ENCODE results near the gene SPACA6. TPM values are rescaled to one million over a fixed set of nuclear protein-coding genes. Genes with fewer than 3 reads are reported as not detected.
A peak's percentile ranks its signal among the peaks of the same experiment; 100 is the strongest.

Gene SPACA6
- total and polyA plus RNA-seq, 9 of the 15 experiments (the other 6 are each of a cell fraction or from before 2014, with no cell fraction given): 1.3 to 17.3 (median 6.2) TPM

DNA sequence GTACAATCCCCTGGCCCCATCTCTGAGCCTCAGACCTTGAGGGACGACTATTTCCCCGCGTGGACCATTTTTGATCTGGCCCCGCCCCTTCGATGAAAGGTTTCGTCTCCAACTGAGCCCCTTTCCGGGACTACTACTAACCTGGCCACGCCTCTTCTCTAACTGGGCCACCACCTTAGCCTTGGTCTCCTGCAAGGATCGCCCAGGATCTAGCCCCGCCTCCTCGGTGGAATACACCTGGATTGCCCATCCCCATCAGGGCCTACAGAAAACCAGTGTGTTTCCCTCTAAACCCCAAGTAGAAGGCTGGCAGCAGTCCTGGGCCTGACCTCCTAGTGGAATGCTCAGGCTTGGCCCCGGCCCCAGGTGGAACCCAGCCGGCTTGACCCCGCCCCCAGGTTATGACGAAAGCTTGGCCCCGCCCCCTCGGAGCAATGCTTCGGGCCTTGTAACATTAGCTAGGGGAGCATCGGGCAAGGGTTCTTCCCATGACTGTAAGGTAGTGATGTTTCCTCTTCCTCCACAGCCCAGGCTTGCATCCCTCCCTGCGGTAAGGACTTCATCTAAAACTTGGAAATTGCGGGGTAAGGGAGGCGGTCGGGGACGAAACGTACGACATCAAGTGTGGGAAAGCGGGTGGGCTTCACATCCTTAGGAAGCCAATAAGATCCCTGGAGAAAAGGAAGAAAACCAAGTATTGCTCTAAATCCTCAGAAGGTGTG is 9.1 kb downstream of the SPACA6 start (continued):
- TF ChIP-seq, protein P1, sequence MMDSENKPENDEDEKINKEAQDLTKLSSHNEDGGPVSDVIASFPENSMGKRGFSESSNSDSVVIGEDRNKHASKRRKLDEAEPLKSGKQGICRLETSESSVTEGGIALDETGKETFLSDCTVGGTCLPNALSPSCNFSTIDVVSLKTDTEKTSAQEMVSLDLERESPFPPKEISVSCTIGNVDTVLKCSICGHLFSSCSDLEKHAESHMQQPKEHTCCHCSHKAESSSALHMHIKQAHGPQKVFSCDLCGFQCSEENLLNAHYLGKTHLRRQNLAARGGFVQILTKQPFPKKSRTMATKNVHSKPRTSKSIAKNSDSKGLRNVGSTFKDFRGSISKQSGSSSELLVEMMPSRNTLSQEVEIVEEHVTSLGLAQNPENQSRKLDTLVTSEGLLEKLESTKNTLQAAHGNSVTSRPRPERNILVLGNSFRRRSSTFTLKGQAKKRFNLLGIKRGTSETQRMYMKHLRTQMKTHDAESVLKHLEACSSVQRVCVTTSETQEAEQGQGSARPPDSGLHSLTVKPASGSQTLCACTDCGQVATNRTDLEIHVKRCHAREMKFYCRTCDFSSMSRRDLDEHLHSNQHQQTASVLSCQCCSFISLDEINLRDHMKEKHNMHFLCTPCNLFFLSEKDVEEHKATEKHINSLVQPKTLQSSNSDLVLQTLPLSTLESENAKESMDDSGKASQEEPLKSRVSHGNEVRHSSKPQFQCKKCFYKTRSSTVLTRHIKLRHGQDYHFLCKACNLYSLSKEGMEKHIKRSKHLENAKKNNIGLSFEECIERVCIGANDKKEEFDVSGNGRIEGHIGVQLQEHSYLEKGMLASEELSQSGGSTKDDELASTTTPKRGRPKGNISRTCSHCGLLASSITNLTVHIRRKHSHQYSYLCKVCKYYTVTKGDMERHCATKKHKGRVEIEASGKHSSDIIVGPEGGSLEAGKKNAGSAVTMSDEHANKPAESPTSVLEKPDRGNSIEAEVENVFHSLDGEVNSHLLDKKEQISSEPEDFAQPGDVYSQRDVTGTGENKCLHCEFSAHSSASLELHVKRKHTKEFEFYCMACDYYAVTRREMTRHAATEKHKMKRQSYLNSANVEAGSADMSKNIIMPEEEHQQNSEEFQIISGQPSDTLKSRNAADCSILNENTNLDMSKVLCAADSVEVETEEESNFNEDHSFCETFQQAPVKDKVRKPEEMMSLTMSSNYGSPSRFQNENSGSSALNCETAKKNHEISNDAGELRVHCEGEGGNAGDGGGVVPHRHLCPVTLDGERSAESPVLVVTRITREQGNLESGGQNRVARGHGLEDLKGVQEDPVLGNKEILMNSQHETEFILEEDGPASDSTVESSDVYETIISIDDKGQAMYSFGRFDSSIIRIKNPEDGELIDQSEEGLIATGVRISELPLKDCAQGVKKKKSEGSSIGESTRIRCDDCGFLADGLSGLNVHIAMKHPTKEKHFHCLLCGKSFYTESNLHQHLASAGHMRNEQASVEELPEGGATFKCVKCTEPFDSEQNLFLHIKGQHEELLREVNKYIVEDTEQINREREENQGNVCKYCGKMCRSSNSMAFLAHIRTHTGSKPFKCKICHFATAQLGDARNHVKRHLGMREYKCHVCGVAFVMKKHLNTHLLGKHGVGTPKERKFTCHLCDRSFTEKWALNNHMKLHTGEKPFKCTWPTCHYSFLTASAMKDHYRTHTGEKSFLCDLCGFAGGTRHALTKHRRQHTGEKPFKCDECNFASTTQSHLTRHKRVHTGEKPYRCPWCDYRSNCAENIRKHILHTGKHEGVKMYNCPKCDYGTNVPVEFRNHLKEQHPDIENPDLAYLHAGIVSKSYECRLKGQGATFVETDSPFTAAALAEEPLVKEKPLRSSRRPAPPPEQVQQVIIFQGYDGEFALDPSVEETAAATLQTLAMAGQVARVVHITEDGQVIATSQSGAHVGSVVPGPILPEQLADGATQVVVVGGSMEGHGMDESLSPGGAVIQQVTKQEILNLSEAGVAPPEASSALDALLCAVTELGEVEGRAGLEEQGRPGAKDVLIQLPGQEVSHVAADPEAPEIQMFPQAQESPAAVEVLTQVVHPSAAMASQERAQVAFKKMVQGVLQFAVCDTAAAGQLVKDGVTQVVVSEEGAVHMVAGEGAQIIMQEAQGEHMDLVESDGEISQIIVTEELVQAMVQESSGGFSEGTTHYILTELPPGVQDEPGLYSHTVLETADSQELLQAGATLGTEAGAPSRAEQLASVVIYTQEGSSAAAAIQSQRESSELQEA (IDR thresholded peaks at IDR 0.05; ENCODE audit: low read depth): no peak
- TF ChIP-seq, protein P2, sequence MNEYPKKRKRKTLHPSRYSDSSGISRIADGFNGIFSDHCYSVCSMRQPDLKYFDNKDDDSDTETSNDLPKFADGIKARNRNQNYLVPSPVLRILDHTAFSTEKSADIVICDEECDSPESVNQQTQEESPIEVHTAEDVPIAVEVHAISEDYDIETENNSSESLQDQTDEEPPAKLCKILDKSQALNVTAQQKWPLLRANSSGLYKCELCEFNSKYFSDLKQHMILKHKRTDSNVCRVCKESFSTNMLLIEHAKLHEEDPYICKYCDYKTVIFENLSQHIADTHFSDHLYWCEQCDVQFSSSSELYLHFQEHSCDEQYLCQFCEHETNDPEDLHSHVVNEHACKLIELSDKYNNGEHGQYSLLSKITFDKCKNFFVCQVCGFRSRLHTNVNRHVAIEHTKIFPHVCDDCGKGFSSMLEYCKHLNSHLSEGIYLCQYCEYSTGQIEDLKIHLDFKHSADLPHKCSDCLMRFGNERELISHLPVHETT (CRISPR knock-in tag; conservative IDR thresholded peaks at IDR 0.05 in 1 of 2, IDR thresholded peaks at IDR 0.05 in 1 of 2): no peak
- TF ChIP-seq, protein P3, sequence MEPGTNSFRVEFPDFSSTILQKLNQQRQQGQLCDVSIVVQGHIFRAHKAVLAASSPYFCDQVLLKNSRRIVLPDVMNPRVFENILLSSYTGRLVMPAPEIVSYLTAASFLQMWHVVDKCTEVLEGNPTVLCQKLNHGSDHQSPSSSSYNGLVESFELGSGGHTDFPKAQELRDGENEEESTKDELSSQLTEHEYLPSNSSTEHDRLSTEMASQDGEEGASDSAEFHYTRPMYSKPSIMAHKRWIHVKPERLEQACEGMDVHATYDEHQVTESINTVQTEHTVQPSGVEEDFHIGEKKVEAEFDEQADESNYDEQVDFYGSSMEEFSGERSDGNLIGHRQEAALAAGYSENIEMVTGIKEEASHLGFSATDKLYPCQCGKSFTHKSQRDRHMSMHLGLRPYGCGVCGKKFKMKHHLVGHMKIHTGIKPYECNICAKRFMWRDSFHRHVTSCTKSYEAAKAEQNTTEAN (CRISPR knock-in tag; IDR thresholded peaks at IDR 0.05): no peak
- TF ChIP-seq ATF7 (IDR thresholded peaks at IDR 0.05): no peak
- TF ChIP-seq POU5F1 (IDR thresholded peaks at IDR 0.05; ENCODE audit: borderline replicate concordance, low read depth, low read length, partially characterized antibody): no peak
- no peak for TF ChIP-seq NCOA6 (IDR thresholded peaks at IDR 0.05)
- TF ChIP-seq ZFP1 (CRISPR knock-in tag; IDR thresholded peaks at IDR 0.05): no peak
- no peak for TF ChIP-seq NFIC (IDR thresholded peaks at IDR 0.05)
- TF ChIP-seq SMC3 (conservative IDR thresholded peaks at IDR 0.05; ENCODE audit: insufficient read depth, low read depth, low read length): no peak
- TF ChIP-seq EP400 (IDR thresholded peaks at IDR 0.05): no peak
- TF ChIP-seq ADNP (tag; IDR thresholded peaks at IDR 0.05): no peak
- TF ChIP-seq ARHGAP35 (IDR thresholded peaks at IDR 0.05; ENCODE audit: partially characterized antibody): no peak
- TF ChIP-seq ZNF212 (CRISPR knock-in tag; IDR thresholded peaks at IDR 0.05): no peak
- TF ChIP-seq MECOM (CRISPR knock-in tag; IDR thresholded peaks at IDR 0.05): no peak
- TF ChIP-seq TOE1 (IDR thresholded peaks at IDR 0.05; ENCODE audit: borderline replicate concordance): peak; percentile 19; the same call in 1 of the 2 replicates
- TF ChIP-seq TOE1 (CRISPR knock-in tag; IDR thresholded peaks at IDR 0.05; ENCODE audit: borderline replicate concordance, low read depth): no peak
- no peak for TF ChIP-seq RHOXF2B (CRISPR knock-in tag; conservative IDR thresholded peaks at IDR 0.05)
- TF ChIP-seq TAF9B (IDR thresholded peaks at IDR 0.05; ENCODE audit: partially characterized antibody): no peak
- TF ChIP-seq PHF20 (IDR thresholded peaks at IDR 0.05; ENCODE audit: partially characterized antibody): no peak
